NOMO-1 (cell line): ENCODE measurements around the gene PRIM1.
"Not testable (repeated sequence)": the region's sequence is repeated elsewhere in the genome, so short reads cannot be mapped to it uniquely, and the experiment has no call there.

ENCODE experiments used
- DNase-seq, 2 experiments: peaks; one replicate each; lab custom pipeline; 2025; ENCODE audit not compliant: unreplicated experiment in 2 of 2; lab: John Stamatoyannopoulos, UW

PRIM1 gene

DNA sequence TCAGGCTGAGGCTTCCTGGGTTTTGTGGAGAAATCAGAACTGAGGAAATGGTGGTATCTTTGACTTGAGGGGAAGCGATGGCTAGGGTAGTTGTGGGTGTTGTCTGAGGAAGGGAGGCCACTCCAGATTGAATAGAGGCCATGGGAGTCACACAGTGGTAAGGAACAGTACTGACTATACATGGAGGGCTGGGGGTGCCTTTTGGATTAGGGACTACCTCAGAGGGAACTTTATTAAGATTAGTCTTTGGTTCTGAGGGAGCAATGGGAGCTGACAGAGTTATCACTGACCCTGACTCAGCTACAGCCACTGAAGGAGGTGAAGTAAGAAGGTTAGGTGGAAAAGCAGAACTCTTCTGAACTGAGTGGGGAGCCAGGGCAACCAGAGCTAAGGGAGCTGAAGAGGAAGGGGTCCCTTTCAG, 31.4 kb downstream of the PRIM1 start:
- DNase-seq: peak; percentile 46 to 65

DNA sequence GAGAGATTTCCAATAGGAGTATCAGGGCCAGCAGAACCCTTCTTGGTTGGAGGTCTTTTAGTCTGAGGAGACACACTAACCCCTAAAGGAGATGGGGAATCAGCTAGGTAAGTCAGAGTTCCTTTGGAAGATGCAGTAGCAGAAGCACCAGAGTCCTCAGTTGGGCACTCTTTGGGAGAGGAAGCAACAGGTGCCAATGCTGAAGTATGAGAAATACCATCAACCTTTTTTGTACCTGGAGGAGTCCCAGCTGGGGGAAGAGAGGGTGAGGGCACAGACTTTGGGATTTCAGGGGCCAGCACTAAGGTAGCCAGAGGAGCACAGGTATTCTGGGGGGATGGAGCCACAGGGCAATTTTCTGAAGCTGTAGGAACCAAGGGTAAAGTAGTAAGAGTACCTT, 33.1 kb downstream of the PRIM1 start:
- no peak for DNase-seq

- DNase-seq: no peak
These were observed 33.5 kb downstream of the PRIM1 start for GRCh38 chr12:56718636-56719035.

GRCh38 chr12:56718149-56718548, 34.0 kb downstream of the PRIM1 start:
- DNase-seq: no peak

DNA sequence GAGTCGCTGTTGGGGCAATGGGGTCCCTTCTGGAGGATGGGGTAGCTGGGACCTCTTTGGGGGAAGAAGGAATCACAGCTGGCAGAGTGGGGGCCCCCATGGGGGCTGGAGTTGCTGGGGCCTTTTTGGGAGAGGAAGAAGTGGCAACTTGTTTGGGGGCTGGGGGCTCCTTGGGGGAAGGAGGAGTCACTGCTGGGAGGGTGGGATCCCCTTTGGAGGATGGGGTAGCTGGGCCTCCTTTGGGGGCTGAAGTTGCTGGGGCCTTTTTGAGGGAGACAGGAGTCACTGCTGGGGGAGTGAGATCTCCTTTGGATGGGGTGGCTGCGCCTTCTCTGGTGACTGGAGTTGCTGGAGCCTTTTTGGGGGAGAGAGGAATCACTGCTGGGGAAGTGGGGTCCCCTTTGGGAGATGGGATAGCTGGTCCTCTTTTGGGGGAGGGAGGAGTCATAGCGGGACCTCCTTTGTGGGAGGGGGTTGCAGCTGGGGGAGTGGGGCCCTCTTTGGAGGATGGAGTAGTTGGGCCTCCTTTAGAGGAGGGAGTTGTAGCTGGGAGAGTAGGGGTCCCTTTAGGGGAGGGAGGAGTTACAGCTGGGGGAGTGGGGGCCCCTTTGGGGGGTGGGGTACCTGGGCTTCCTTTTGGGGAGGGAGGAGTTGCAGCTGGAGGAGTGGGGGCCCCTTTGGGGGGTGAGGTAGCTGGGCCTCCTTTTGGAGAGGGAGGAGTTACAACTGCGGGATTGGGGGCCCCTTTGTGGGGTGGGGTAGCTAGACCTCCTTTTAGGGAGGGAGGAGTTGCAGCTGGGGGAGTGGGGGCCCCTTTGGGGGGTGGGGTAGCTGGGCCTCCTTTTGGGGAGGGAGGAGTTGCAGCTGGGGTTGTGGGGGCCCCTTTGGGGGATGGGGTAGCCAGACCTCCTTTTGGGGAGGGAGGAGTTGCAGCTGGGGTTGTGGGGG, 34.9 kb downstream of the PRIM1 start:
- no peak for DNase-seq

GRCh38 chr12:56716458-56716857, 35.7 kb downstream of the PRIM1 start:
- DNase-seq: no peak

DNA sequence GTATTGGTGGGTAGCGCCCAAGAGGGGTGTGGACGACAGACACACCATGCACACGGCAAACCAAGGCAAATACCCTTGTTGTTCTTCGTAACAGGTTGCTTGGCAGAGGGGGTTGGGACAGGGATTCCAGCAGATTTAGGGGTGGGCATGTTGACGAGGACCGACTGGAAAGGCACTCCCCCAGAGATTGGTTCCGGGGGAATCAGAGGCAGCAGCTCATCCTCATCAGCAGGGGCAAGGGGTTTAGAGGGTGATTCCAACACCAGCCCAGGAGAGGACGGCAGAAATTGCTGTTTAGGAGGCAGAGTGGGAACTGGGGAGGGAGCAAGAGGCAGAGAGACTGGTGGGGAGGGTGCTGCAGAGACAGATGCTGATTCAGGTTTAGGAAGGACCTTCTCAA, 36.3 kb downstream of the PRIM1 start:
- DNase-seq: no peak

DNA sequence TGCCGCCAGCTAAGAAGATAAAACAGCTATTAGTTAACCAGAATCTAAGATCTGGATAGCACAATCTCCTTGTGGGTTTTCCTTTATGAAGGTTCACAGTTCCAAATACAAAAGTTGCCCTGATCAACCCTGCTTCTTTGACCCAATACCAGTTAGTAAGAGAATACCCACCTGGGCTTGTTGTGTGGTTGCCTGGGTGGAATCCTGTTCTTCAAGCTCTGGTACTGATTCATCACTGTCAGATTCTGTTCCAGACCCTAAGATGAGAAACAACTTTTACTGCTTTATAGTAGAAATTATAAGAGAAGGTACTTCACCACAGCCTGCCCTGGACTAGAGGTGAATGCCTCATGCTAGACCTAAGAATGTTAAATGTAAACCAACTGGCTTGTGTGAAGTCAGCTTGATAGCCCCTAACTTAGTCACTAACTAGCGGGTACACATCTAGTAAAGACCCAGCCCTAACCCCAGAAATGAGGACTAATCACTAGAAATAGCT, 37.6 kb downstream of the PRIM1 start:
- no peak for DNase-seq

- no peak for DNase-seq
These were observed 38.8 kb downstream of the PRIM1 start for GRCh38 chr12:56713345-56713744.

DNA sequence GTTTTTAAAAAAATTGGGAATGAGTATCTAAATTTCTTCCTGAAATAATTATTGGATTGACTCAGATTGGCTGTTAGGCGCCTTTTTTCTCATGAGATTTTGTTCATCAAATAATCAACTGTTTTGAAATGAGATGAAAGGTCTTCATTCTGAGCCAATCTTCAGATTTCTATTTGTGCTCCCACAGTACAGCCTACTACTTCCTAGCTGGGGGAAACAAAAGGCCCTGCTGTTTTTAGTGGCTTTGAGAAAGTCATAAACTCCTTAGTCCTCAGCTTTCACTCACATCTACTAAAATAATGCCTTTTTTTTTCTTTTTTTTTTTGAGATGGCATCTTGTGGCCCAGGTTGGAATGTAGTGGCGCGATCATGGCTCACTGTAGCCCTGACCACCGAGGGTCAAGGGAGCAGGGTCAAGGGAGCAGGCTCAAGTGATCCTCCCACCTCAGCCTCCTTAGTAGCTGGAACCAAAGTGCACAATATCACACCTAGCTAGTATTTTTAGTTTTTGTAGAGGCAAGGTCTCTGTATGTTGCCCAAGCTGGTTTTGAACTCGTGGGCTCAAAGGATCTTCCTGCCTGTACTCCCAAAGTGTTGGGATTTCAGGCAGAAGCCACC, 42.3 kb downstream of the PRIM1 start:
- no peak for DNase-seq

GRCh38 chr12:56704522-56704921, 47.6 kb downstream of the PRIM1 start:
- DNase-seq: not testable (repeated sequence)

GRCh38 chr12:56699020-56699661, 53.0 kb downstream of the PRIM1 start:
- peak; percentile 29 to 46 for DNase-seq

GRCh38 chr12:56695327-56696101, 56.6 kb downstream of the PRIM1 start:
- DNase-seq: no peak

GRCh38 chr12:56694161-56694560, 58.0 kb downstream of the PRIM1 start:
- DNase-seq: no peak

DNA sequence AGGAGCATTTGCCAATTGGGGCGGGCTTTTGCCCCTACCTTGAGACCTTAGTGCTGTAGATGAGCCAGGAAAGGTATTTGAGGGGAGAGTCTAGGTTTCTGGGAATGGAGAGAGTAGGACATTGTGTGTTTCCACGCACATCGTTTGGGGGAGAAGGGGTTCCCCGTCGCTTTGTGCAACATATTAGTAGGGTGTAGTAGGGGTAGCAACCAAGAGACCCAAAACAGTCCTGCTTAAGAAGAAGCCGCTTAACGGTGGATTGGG, 63.3 kb downstream of the PRIM1 start:
- no peak for DNase-seq

- DNase-seq: peak; percentile 97 to 100
These were observed 63.8 kb downstream of the PRIM1 start, which contains the start of gene PTGES3 for GRCh38 chr12:56688129-56688845. PTGES3 (minus strand) TSS chr12:56688284; CDS start chr12:56687999, 285 bp downstream.

- DNase-seq: peak; percentile 21 to 43
These were observed 64.6 kb downstream of the PRIM1 start for GRCh38 chr12:56687223-56688128.

DNA sequence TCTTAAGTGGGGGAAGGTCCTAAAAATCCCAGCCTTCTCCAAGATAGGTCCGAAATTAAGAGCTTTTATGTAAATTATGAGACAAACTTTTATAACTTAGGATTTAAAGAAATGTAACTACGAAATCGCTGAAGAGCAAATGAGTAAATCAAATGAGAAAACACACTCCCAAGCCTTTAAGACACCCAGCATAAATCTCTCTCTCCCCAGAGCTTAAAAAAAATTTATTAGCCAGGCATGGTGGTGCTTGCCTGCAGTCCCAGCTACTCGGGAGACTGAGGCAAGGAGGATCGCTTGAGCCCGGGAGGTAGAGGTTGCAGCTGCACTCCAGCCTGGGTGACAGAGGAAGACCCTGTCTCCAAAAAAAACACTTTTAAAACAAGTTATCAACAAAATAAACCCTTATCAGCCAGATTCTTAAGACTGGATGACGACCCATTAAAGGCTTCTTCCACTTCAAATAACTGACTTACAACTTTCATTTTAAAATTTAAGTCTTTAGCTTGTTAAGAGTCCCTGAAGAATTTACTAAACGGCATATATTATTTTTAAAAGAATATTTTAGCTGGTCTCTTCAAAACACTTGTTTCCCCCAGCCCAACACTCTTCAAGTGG, 67.3 kb downstream of the PRIM1 start:
- DNase-seq: no peak

- no peak for DNase-seq
These were observed 69.8 kb downstream of the PRIM1 start for GRCh38 chr12:56682323-56682722.
